Duodenal mucosa (tissue), 2 donors: Measurements from ENCODE around the gene CNTNAP2.

Experiments
- H3K27ac ChIP-seq: one replicate; pipeline ENCODE4 v1.7.0; 2013; ENCODE audit warnings: low read depth, low read length
- H3K27me3 ChIP-seq, 2 donors: one replicate each; pipeline ENCODE4 v1.7.0; 2013; ENCODE audit warnings: low read length in 2 of 2, control low read depth in 1 of 2; ENCODE audit not compliant: insufficient read depth in 2 of 2, control insufficient read depth in 1 of 2
- H3K36me3 ChIP-seq, 2 donors: one replicate each; pipeline ENCODE4 v1.7.0; 2013; ENCODE audit warnings: low read length in 2 of 2, control low read depth in 1 of 2; ENCODE audit not compliant: insufficient read depth in 2 of 2, control insufficient read depth in 1 of 2
- H3K4me1 ChIP-seq, 2 donors: one replicate each; pipeline ENCODE4 v1.7.0; 2013; ENCODE audit warnings: low read length in 2 of 2, control low read depth in 1 of 2; ENCODE audit not compliant: insufficient read depth in 2 of 2, control insufficient read depth in 1 of 2
- H3K4me3 ChIP-seq, 2 donors: one replicate each; pipeline ENCODE4 v1.7.0; 2013; ENCODE audit warnings: low read length in 2 of 2, low read depth in 1 of 2
- H3K9ac ChIP-seq, 2 donors: one replicate each; pipeline ENCODE4 v1.7.0; 2013; ENCODE audit warnings: low read length in 2 of 2, low read depth in 1 of 2
- H3K9me3 ChIP-seq, 2 donors: one replicate each; pipeline ENCODE4 v1.7.0; 2013; ENCODE audit warnings: low read length in 2 of 2, control low read depth in 1 of 2; ENCODE audit not compliant: control insufficient read depth in 1 of 2

CNTNAP2 gene

DNA sequence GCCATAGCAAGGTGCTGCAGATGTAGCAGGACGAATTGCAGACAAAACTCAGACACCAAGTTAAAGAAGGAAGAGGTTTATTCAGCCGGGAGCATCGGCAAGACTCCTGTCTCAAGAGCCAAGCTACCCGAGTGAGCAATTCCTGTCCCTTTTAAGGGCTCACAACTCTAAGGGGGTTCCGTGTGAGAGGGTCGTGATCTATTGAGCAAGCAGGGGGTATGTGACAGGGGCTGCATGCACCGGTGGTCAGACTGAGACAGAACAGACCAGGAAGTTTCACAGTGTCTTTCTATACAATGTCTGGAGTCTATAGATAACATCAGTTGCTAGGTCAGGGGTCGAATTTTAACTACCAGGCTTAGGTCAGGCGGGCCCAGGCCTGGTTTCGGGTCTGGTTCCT lies 2252.0 kb downstream of the CNTNAP2 start:
- Histone ChIP-seq H3K9ac (no peak overlapping the region), H3K4me1 (no peaks in the 10 kb centered on the region), H3K36me3 (no peaks in the 10 kb centered on the region), H3K27me3 (no peaks in the 10 kb centered on the region), H3K9me3 (no peaks in the 10 kb centered on the region), H3K27ac (no peak overlapping the region), H3K4me3 (no peak overlapping the region)

DNA sequence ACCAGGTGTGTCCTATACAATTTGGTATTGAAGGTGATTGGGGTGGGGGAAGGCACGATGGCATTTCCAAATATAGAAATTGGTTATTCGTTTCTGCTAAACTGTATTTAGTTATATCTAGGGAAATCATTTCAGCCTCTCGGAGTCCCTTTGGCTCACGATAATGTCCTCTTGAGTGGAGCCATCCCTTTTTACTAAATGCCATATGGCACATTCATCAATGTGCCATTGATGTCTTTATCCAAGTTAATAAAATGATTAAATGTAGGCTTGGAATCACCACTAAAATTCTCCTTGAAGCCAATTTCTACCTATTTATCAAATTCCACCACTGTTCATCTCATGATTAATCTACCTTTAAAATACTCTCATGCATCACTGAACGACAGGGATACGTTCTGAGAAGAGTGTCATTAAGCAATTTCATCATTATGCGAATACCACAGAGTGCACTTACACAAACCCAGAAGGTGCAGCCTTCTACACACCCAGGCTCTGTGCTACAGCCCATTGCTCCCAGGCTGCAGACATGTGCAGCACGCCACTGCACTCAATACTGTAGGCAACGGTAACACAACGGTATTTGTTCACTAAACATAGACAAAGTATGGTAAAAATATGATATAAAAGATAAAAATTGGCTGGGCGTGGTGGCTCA lies 2254.8 kb downstream of the CNTNAP2 start:
- no peaks in the 10 kb centered on the region for H3K36me3 ChIP-seq
- H3K9ac ChIP-seq, result no peak overlapping the region
- H3K4me1 ChIP-seq, result no peaks in the 10 kb centered on the region
- H3K4me3 ChIP-seq, result no peak overlapping the region
- no peaks in the 10 kb centered on the region for H3K27me3 ChIP-seq
- H3K9me3 ChIP-seq, result no peaks in the 10 kb centered on the region
- no peak overlapping the region for H3K27ac ChIP-seq

DNA sequence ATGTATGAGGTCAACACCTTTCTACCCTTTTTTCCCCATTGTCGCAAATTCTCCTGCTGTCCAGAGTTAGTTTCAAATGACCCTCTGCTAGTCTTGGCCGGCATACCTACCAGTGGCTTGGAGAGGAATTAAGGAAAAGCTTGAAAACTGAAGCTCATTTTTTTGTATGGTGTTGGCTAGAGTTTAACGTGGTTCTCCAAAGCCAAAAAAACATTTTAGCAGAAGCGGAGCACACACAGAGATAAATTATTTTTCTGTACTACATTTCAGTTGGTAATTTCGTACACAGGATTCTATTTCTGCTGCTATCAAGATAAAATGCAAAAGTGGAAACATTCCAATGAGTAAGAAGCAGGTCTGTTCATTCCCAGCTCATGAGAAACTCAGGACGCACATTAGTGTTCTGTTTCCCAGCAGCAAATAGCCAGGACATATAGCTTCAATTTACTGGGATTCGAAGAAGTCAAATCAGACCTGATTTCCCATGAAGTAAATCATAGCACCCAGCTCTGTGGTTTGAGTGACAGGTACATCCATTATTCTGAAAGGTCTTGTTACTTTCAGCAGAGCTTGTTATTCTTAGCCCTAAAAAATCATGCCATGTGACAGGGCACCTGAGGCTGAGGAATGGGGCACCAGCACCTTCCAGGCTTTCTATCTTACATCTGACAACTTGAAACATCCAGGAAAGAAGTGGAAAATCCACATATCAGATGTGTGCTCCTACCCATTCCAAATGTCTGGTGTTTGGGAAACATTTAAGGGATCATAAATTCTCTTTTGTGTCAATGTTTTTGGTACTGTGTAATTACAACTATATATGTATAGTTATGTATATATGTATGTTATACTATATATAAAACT lies 2258.0 kb downstream of the CNTNAP2 start:
- Histone ChIP-seq H3K27me3 (no peaks in the 10 kb centered on the region), H3K27ac (no peak overlapping the region), H3K36me3 (no peaks in the 10 kb centered on the region), H3K9ac (no peak overlapping the region), H3K4me1 (no peaks in the 10 kb centered on the region), H3K4me3 (no peak overlapping the region), H3K9me3 (no peaks in the 10 kb centered on the region)

DNA sequence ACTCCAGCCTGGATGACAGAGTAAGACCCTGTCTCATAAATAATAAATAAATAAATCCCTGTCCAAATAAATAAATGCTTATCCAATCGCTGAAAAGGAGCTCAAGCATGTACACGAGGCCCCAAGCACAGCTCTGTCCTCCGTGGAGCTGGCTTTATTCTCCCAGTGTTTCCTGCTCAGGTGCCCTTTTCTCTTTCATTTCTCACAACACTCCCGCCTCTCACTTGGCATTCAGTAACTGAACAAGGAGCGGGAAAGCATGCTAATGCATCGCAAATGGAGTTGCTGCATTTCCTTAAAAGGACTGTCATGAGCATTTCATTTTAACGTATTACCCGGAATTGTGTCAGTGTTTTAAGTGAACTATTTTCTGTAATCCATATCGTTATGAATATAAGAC lies 2263.1 kb downstream of the CNTNAP2 start:
- no peaks in the 10 kb centered on the region for H3K4me1 ChIP-seq
- no peak overlapping the region for H3K4me3 ChIP-seq
- H3K27ac ChIP-seq, result no peak overlapping the region
- no peak overlapping the region for H3K9ac ChIP-seq
- H3K27me3 ChIP-seq, result no peaks in the 10 kb centered on the region
- no peaks in the 10 kb centered on the region for H3K36me3 ChIP-seq
- H3K9me3 ChIP-seq, result no peaks in the 10 kb centered on the region

DNA sequence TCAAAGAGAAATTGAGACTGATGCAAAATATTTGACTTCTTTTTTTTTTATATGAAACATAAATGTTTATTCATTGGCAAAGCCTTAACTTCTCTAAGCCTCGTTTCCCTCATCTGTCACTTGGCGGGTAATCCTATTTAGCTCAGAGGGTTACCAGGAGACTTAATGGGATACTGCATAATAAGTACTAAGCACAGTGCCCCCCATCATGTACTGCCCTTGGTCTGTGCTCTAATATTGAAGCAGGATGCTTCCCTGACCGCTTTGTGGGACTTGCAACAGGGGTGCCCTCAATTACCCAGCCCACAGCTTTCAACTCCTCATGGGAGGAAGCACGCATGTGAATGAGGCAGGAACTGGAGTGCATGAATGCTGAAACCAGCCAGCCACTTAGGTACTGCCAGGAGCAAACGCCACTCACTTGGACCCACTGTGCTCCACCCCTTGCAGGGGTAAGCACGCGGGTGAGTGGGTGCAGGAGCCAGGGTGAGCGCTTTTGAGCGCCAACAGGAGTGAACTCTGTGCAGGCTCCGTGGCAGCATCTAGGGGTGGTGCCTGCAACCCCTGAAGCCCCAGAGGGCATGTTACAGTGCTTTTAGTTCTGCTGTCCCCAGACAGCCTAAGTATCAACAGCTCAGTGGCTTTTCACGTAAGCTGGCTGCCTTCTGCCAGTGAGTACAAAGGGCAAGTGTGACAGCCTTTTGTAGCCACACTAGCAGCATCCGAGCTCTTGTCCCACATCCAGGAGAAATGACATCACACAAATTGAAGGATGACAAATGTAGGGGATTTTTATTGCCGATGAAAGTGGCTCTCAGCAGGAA lies 2264.2 kb downstream of the CNTNAP2 start:
- Histone ChIP-seq H3K27me3 (no peaks in the 10 kb centered on the region), H3K36me3 (no peaks in the 10 kb centered on the region), H3K4me3 (no peak overlapping the region), H3K9me3 (no peaks in the 10 kb centered on the region), H3K4me1 (no peaks in the 10 kb centered on the region), H3K9ac (no peak overlapping the region), H3K27ac (no peak overlapping the region)

DNA sequence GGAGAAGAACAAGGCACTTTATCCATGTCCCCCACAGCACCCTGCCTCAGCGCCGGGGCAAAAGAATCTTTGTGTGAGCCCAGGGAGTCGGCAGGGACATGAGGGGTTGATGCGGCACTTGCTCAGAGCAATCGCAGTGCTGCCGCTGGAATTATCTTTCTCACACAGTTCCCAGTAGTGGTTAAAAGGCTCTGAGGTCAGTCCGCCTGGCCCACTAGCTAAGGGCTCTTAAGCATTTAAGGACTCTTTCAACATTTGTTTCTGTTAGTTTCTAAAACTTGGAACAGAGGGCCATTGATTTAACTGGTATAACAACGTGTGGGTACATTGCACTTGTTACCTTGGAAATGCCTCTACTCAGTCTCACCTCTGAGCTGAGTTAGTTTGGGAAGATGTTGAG lies 2266.0 kb downstream of the CNTNAP2 start:
- H3K27me3 ChIP-seq, result no peaks in the 10 kb centered on the region
- no peaks in the 10 kb centered on the region for H3K36me3 ChIP-seq
- no peak overlapping the region for H3K27ac ChIP-seq
- no peaks in the 10 kb centered on the region for H3K4me1 ChIP-seq
- H3K4me3 ChIP-seq, result no peak overlapping the region
- no peak overlapping the region for H3K9ac ChIP-seq
- no peaks in the 10 kb centered on the region for H3K9me3 ChIP-seq

DNA sequence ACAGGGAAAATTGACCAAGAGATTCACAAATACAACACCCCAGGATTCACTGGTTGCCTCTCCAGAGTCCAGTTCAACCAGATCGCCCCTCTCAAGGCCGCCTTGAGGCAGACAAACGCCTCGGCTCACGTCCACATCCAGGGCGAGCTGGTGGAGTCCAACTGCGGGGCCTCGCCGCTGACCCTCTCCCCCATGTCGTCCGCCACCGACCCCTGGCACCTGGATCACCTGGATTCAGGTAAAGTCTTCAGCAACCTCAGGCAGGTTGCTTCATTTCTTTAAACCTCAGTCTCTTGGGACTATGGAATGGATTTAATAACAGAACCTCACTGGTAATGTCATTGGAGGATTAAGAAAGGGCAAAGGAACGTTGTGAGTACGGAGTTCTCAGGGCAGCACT lies 2267.1 kb downstream of the CNTNAP2 start:
- no peaks in the 10 kb centered on the region for H3K36me3 ChIP-seq
- H3K27ac ChIP-seq, result no peak overlapping the region
- no peaks in the 10 kb centered on the region for H3K9me3 ChIP-seq
- H3K4me1 ChIP-seq, result no peaks in the 10 kb centered on the region
- no peaks in the 10 kb centered on the region for H3K27me3 ChIP-seq
- no peak overlapping the region for H3K4me3 ChIP-seq
- no peak overlapping the region for H3K9ac ChIP-seq

DNA sequence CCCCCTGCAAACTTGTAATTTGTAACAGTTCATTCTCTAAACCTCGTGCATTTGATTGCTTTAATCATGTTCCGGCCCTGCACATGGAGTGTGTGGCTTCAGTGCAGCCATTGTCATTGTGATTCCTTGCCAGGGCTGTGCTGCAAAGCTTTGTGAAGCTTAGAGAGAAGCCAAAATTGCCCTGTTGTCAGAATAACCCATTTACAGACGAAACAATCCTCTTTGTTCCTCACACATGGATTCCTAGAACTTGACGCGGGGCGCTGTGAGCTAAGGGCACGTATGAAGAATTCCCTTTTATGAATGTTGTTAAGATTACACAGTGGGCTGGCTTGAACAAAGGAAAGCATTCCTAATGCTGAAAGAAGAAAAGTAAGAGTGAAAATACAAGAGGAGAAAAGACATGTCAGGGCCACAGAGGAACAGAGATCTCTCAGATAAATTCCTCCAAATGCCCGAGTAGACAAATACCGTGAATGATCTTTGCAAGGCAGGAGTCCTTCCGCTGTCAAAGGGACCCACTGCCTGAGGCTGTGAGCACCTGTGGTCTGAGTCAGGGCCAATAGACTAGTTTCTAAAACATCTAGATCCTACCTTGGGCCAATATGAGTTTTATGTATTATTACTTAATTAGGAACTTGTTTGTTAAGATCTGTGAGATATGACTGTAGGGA lies 2268.5 kb downstream of the CNTNAP2 start:
- no peak overlapping the region for H3K9ac ChIP-seq
- no peak overlapping the region for H3K27ac ChIP-seq
- H3K27me3 ChIP-seq, result no peaks in the 10 kb centered on the region
- H3K4me1 ChIP-seq, result no peaks in the 10 kb centered on the region
- no peaks in the 10 kb centered on the region for H3K36me3 ChIP-seq
- no peaks in the 10 kb centered on the region for H3K9me3 ChIP-seq
- H3K4me3 ChIP-seq, result no peak overlapping the region

DNA sequence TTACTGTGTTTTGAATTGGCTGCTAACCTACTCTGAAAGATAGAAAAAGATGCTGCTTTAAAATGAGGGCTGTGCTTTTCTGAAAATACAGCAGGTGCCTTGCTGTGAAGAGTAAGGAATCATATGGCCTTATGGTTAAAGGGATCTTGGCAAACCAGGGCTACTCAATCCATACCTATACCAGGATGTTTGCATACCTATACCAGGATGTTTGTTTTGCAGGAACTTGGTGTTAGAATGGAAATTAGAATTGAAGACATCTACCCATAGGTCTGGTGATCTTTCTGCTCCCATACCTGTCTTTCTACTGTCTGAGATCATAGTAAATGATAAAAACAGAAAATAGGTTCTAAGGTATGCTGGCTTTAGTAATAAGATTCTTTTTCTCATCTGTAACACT lies 2273.8 kb downstream of the CNTNAP2 start:
- no peak overlapping the region for H3K9ac ChIP-seq
- no peaks in the 10 kb centered on the region for H3K9me3 ChIP-seq
- H3K27me3 ChIP-seq, result peaks cover 0 to 2% of the 10 kb centered on the region in 2 donors
- H3K36me3 ChIP-seq, result no peaks in the 10 kb centered on the region
- no peaks in the 10 kb centered on the region for H3K4me1 ChIP-seq
- no peak overlapping the region for H3K4me3 ChIP-seq
- H3K27ac ChIP-seq, result no peak overlapping the region
